ENCODE measurements around the gene TRIM44. TPM values are rescaled to one million over a fixed set of nuclear protein-coding genes. Genes with fewer than 3 reads are reported as not detected.

The TRIM44 gene
- polyA plus RNA-seq, 2 donors, result 3.1 to 6.2 TPM

- peaks cover 0 to 9% of the 10 kb centered on the region in 2 donors for H3K36me3 ChIP-seq (ENCODE audit: control insufficient read depth in 2 of 2, insufficient read depth in 2 of 2, low read length in 1 of 2)
- H3K4me3 ChIP-seq (ENCODE audit: low read depth in 1 of 2, low read length in 2 of 2), result no peak overlapping the region
- H3K9me3 ChIP-seq (ENCODE audit: control insufficient read depth in 2 of 2, insufficient read depth in 1 of 2, low read depth in 1 of 2, low read length in 1 of 2), result no peaks in the 10 kb centered on the region
- no peaks in the 10 kb centered on the region for H3K4me1 ChIP-seq (ENCODE audit: control insufficient read depth in 2 of 2, insufficient read depth in 2 of 2, low read length in 1 of 2)
- H3K27me3 ChIP-seq (ENCODE audit: control insufficient read depth in 1 of 2, insufficient read depth in 2 of 2, low read length in 2 of 2), result no peaks in the 10 kb centered on the region
- H3K27ac ChIP-seq (ENCODE audit: low read depth in 2 of 2, low read length in 1 of 2), result no peak overlapping the region
- 79 to 91% methylated on average over 4 of the region's 4 CpGs for WGBS, 2 donors
Observed at GRCh38 chr11:35740061-35740799, 77.7 kb downstream of the TRIM44 start.

GRCh38 chr11:35742707-35743454 lies 80.3 kb downstream of the TRIM44 start:
- H3K9me3 ChIP-seq (ENCODE audit: control insufficient read depth in 2 of 2, insufficient read depth in 1 of 2, low read depth in 1 of 2, low read length in 1 of 2), result no peaks in the 10 kb centered on the region
- H3K27ac ChIP-seq (ENCODE audit: low read depth in 2 of 2, low read length in 1 of 2), result no peak overlapping the region
- no peaks in the 10 kb centered on the region for H3K27me3 ChIP-seq (ENCODE audit: control insufficient read depth in 1 of 2, insufficient read depth in 2 of 2, low read length in 2 of 2)
- H3K4me1 ChIP-seq (ENCODE audit: control insufficient read depth in 2 of 2, insufficient read depth in 2 of 2, low read length in 1 of 2), result no peaks in the 10 kb centered on the region
- WGBS, 2 donors, result 97 to 98% methylated on average over 4 of the region's 4 CpGs
- peaks cover 0 to 4% of the 10 kb centered on the region in 2 donors for H3K36me3 ChIP-seq (ENCODE audit: control insufficient read depth in 2 of 2, insufficient read depth in 2 of 2, low read length in 1 of 2)
- H3K4me3 ChIP-seq (ENCODE audit: low read depth in 1 of 2, low read length in 2 of 2), result no peak overlapping the region

- no peaks in the 10 kb centered on the region for H3K9me3 ChIP-seq (ENCODE audit: control insufficient read depth in 2 of 2, insufficient read depth in 1 of 2, low read depth in 1 of 2, low read length in 1 of 2)
- H3K4me1 ChIP-seq (ENCODE audit: control insufficient read depth in 2 of 2, insufficient read depth in 2 of 2, low read length in 1 of 2), result no peaks in the 10 kb centered on the region
- no peaks in the 10 kb centered on the region for H3K36me3 ChIP-seq (ENCODE audit: control insufficient read depth in 2 of 2, insufficient read depth in 2 of 2, low read length in 1 of 2)
- no peaks in the 10 kb centered on the region for H3K27me3 ChIP-seq (ENCODE audit: control insufficient read depth in 1 of 2, insufficient read depth in 2 of 2, low read length in 2 of 2)
- H3K4me3 ChIP-seq (ENCODE audit: low read depth in 1 of 2, low read length in 2 of 2), result no peak overlapping the region
- 84 to 87% methylated on average over 4 of the region's 4 CpGs for WGBS, 2 donors
- no peak overlapping the region for H3K27ac ChIP-seq (ENCODE audit: low read depth in 2 of 2, low read length in 1 of 2)
Observed at GRCh38 chr11:35746356-35747153, 84.0 kb downstream of the TRIM44 start.

- H3K27me3 ChIP-seq (ENCODE audit: control insufficient read depth in 1 of 2, insufficient read depth in 2 of 2, low read length in 2 of 2), result no peaks in the 10 kb centered on the region
- no peaks in the 10 kb centered on the region for H3K36me3 ChIP-seq (ENCODE audit: control insufficient read depth in 2 of 2, insufficient read depth in 2 of 2, low read length in 1 of 2)
- H3K27ac ChIP-seq (ENCODE audit: low read depth in 2 of 2, low read length in 1 of 2), result no peak overlapping the region
- no peak overlapping the region for H3K4me3 ChIP-seq (ENCODE audit: low read depth in 1 of 2, low read length in 2 of 2)
- H3K9me3 ChIP-seq (ENCODE audit: control insufficient read depth in 2 of 2, insufficient read depth in 1 of 2, low read depth in 1 of 2, low read length in 1 of 2), result no peaks in the 10 kb centered on the region
- WGBS, 2 donors, result 79 to 96% methylated on average over 4 of the region's 4 CpGs
- peaks cover 0 to 2% of the 10 kb centered on the region in 2 donors for H3K4me1 ChIP-seq (ENCODE audit: control insufficient read depth in 2 of 2, insufficient read depth in 2 of 2, low read length in 1 of 2)
Observed at GRCh38 chr11:35747668-35748067, 85.1 kb downstream of the TRIM44 start.

GRCh38 chr11:35748644-35749043 lies 86.1 kb downstream of the TRIM44 start:
- Histone ChIP-seq H3K9me3 (ENCODE audit: control insufficient read depth in 2 of 2, insufficient read depth in 1 of 2, low read depth in 1 of 2, low read length in 1 of 2) (no peaks in the 10 kb centered on the region), H3K27me3 (ENCODE audit: control insufficient read depth in 1 of 2, insufficient read depth in 2 of 2, low read length in 2 of 2) (no peaks in the 10 kb centered on the region), H3K4me3 (ENCODE audit: low read depth in 1 of 2, low read length in 2 of 2) (no peak overlapping the region), H3K27ac (ENCODE audit: low read depth in 2 of 2, low read length in 1 of 2) (no peak overlapping the region), H3K36me3 (ENCODE audit: control insufficient read depth in 2 of 2, insufficient read depth in 2 of 2, low read length in 1 of 2) (no peaks in the 10 kb centered on the region), H3K4me1 (ENCODE audit: control insufficient read depth in 2 of 2, insufficient read depth in 2 of 2, low read length in 1 of 2) (peaks cover 0 to 2% of the 10 kb centered on the region in 2 donors)
- WGBS, 2 donors, result 95 to 96% methylated on average over 1 of the region's 1 CpG

GRCh38 chr11:35750315-35750714 lies 87.7 kb downstream of the TRIM44 start:
- Histone ChIP-seq H3K4me3 (ENCODE audit: low read depth in 1 of 2, low read length in 2 of 2) (no peak overlapping the region), H3K36me3 (ENCODE audit: control insufficient read depth in 2 of 2, insufficient read depth in 2 of 2, low read length in 1 of 2) (no peaks in the 10 kb centered on the region), H3K27me3 (ENCODE audit: control insufficient read depth in 1 of 2, insufficient read depth in 2 of 2, low read length in 2 of 2) (no peaks in the 10 kb centered on the region), H3K9me3 (ENCODE audit: control insufficient read depth in 2 of 2, insufficient read depth in 1 of 2, low read depth in 1 of 2, low read length in 1 of 2) (no peaks in the 10 kb centered on the region), H3K4me1 (ENCODE audit: control insufficient read depth in 2 of 2, insufficient read depth in 2 of 2, low read length in 1 of 2) (peaks cover 0 to 2% of the 10 kb centered on the region in 2 donors), H3K27ac (ENCODE audit: low read depth in 2 of 2, low read length in 1 of 2) (no peak overlapping the region)
- WGBS, 2 donors, result 49 to 87% methylated on average over 2 of the region's 2 CpGs

GRCh38 chr11:35750981-35751663 lies 88.5 kb downstream of the TRIM44 start:
- Histone ChIP-seq H3K27ac (ENCODE audit: low read depth in 2 of 2, low read length in 1 of 2) (no peak overlapping the region), H3K27me3 (ENCODE audit: control insufficient read depth in 1 of 2, insufficient read depth in 2 of 2, low read length in 2 of 2) (no peaks in the 10 kb centered on the region), H3K4me3 (ENCODE audit: low read depth in 1 of 2, low read length in 2 of 2) (no peak overlapping the region), H3K9me3 (ENCODE audit: control insufficient read depth in 2 of 2, insufficient read depth in 1 of 2, low read depth in 1 of 2, low read length in 1 of 2) (no peaks in the 10 kb centered on the region), H3K36me3 (ENCODE audit: control insufficient read depth in 2 of 2, insufficient read depth in 2 of 2, low read length in 1 of 2) (no peaks in the 10 kb centered on the region), H3K4me1 (ENCODE audit: control insufficient read depth in 2 of 2, insufficient read depth in 2 of 2, low read length in 1 of 2) (peaks cover 0 to 2% of the 10 kb centered on the region in 2 donors)
- WGBS, 2 donors, result 79 to 85% methylated on average over 4 of the region's 4 CpGs

GRCh38 chr11:35751664-35752061 lies 89.1 kb downstream of the TRIM44 start:
- Histone ChIP-seq H3K27me3 (ENCODE audit: control insufficient read depth in 1 of 2, insufficient read depth in 2 of 2, low read length in 2 of 2) (no peaks in the 10 kb centered on the region), H3K4me1 (ENCODE audit: control insufficient read depth in 2 of 2, insufficient read depth in 2 of 2, low read length in 1 of 2) (peaks cover 0 to 2% of the 10 kb centered on the region in 2 donors), H3K27ac (ENCODE audit: low read depth in 2 of 2, low read length in 1 of 2) (no peak overlapping the region), H3K36me3 (ENCODE audit: control insufficient read depth in 2 of 2, insufficient read depth in 2 of 2, low read length in 1 of 2) (no peaks in the 10 kb centered on the region), H3K9me3 (ENCODE audit: control insufficient read depth in 2 of 2, insufficient read depth in 1 of 2, low read depth in 1 of 2, low read length in 1 of 2) (no peaks in the 10 kb centered on the region), H3K4me3 (ENCODE audit: low read depth in 1 of 2, low read length in 2 of 2) (no peak overlapping the region)
- WGBS, 2 donors, result 45 to 66% methylated on average over 1 of the region's 1 CpG

GRCh38 chr11:35752115-35752514 lies 89.5 kb downstream of the TRIM44 start:
- Histone ChIP-seq H3K9me3 (ENCODE audit: control insufficient read depth in 2 of 2, insufficient read depth in 1 of 2, low read depth in 1 of 2, low read length in 1 of 2) (no peaks in the 10 kb centered on the region), H3K36me3 (ENCODE audit: control insufficient read depth in 2 of 2, insufficient read depth in 2 of 2, low read length in 1 of 2) (no peaks in the 10 kb centered on the region), H3K27me3 (ENCODE audit: control insufficient read depth in 1 of 2, insufficient read depth in 2 of 2, low read length in 2 of 2) (no peaks in the 10 kb centered on the region), H3K4me1 (ENCODE audit: control insufficient read depth in 2 of 2, insufficient read depth in 2 of 2, low read length in 1 of 2) (peaks cover 0 to 2% of the 10 kb centered on the region in 2 donors), H3K27ac (ENCODE audit: low read depth in 2 of 2, low read length in 1 of 2) (no peak overlapping the region), H3K4me3 (ENCODE audit: low read depth in 1 of 2, low read length in 2 of 2) (no peak overlapping the region)
- 55 to 58% methylated on average over 3 of the region's 3 CpGs for WGBS, 2 donors
